Inflammatory macrophage (primary cell): ENCODE results near the gene TACR1.

Experiments used
- DNase-seq, 2 donors: peaks; one replicate each; pipeline ENCODE4 v3.0.0-alpha.2; 2020 to 2022

TACR1 gene

GRCh38 chr2:75142081-75142480 is 57.2 kb downstream of the TACR1 start:
- DNase-seq: no peak

DNA sequence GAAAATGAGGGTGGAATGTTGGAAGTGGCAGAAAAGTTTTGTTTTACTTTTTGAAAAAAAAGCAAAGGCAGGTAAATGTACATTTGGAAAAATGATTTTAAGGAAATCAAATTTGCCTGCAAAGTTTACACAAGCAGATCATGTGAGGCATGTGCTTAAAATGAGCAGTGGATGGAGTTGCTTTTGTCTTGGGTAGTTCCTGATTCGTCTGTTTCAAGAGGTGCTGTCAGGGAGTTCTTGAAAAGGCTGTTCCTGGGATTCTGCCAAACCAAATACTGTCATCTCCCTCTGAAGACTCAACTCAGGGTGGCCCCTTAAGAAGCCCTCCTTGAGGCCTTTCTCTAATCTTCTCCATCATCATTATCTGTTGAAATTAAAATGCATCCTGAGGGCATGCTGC is 59.0 kb downstream of the TACR1 start:
- no peak for DNase-seq

GRCh38 chr2:75139171-75139570 is 60.1 kb downstream of the TACR1 start:
- DNase-seq: no peak

- no peak for DNase-seq
Observed at GRCh38 chr2:75138528-75138927, 60.8 kb downstream of the TACR1 start.

DNA sequence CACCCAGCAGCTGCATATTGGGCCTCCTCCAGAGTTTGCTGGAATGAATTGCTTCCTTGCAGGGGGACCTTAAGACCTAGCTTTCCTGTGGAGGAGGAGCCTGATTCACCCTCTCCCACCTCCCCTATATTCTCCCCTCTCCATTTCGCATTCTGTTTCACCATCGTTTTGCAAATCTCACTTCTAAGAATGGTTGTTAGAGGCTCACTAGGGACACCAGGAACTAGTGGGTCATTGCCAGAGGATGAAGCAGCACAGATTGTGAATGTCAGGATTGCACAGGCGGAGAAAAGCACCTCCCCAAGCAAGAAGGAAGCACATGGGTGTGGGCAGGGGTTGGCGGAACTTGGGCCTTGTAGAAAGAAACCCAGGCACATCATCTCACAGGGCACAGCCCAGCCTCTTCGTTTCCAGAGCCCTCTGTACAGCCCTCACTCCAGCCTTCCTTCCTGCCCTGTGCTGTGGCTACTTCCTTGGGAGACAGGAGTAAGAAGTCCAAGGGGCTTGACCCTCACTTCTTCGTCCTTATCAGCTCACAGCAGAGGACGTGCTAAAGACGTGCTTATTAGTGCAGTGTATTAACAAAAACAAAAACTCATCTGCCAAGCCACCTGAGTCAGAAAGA is 63.4 kb downstream of the TACR1 start:
- DNase-seq: no peak

DNA sequence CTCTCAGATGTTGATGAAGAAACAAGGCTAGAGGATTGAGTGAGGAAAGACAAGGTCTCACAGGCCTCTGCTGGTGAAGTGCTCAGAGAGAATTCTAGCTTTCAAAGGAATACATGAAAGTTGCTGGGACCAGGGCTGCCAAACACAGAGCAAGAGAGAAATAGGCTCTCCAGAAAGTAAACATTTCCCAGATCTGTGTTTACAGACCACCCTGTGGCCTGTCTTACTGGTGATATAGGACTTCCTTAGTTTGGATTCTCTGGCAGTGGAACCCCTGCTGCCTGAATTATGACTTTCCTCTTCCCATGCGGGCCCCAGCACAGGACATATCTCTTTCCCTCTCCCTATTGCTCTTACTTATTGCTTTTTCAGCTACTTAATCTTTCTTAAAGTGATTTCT is 64.5 kb downstream of the TACR1 start:
- no peak for DNase-seq

DNA sequence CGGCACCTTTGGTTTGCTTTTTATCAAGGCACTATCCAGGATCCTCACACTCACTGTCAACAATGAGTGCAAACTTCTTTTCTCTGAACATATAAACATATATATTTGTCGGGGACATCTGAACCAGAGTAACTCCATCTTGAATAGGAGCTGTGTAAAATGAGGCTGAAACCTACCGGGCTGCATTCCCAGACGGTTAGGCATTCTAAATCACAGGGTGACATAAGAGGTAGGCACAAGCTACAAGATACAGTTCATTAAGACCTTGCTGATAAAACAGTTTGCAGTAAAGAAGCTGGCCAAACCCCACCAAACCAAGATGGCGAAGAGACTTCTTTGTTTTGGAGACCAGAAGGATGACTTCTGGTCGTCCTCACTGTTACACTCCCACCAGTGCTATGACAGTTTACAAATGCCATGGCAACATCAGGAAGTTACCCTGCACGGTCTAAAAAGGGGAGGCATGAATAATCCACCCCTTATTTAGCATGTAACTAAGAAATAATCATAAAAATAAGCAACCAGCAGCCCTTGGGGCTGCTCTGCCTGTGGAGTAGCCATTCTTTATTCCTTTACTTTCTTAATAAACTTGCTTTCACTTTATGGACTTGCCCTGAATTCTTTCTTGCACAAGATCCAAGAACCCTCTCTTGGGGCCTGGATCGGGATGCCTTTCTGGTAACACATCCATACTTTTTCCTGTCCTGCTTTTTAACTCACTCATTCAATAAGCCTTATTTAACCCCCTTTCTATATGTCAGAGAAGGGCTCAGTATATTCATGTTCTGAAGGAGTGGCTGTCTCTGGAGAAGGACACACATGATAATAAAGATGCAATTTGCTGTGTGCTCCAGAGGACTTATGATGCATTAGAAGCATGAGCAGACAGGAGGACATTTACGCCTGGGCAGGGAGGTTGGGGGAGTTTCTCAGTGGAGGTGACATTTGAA is 65.4 kb downstream of the TACR1 start:
- DNase-seq: no peak

DNA sequence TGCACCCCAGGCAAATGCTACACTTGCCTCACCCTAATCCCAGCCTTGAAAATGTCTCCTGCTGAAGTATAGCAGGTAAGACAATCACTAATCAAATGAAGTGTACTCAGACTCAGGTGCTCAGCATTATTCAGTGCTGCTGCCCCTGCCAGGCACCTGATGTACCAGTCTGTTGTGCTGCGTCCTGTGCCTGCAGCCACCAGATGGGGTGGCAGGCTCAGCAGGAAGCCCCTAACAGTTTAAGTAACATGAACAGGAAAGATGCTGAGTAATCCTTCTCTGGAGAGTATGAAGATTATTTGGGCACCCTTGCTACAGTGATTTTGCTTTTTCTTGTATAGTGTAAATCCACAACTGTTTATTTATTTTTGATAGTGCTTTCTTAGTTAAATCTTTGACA is 69.1 kb downstream of the TACR1 start:
- no peak for DNase-seq

DNA sequence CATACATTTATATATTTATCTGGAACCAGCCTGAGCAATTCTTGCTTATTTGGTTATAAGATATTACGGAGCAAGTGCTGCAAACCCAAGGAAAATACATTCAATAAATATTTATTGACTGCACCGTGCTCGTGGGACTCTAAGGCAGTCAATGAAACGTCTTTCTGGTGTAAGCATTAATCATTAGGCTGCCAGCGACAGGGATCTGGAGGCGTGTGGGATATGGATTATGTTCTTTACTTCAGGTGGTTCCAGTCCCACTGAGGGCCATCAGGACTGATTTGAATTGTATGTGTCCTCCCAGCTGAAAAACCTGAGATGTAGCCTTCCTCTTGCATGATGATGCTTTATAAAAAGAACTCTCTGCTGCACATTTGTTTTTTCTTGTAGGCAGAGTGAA is 75.4 kb downstream of the TACR1 start:
- DNase-seq: no peak

DNA sequence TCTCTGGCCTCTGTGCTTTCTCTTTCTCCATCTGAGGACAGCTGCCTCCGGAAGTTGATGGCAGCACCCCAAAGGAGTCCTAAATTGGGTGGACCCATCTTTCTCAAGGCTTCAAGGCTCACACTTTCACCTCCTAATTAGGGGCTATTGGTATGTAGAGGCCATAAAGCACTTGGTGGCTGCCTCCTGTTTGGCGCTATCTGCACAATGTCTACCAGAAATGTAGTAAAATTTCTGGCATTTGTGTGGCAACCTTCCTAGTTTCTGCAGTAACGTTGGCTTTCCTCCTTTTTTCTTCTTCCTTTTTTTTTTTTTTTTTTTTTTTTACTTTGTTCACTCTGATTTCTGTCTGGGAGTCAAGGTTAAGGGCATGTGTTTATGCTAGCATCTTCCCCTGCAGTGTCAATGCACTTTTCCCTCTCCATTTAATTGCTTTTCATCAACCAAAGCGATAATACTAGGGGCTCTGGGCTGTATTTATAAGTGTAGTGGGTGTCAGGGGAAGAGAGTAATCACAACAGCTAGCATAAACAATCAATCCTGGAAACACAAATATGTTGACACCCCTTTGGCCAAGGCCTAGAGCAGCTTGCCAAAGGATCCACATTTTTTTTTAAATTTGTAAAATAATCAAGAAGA is 86.0 kb downstream of the TACR1 start:
- no peak for DNase-seq

DNA sequence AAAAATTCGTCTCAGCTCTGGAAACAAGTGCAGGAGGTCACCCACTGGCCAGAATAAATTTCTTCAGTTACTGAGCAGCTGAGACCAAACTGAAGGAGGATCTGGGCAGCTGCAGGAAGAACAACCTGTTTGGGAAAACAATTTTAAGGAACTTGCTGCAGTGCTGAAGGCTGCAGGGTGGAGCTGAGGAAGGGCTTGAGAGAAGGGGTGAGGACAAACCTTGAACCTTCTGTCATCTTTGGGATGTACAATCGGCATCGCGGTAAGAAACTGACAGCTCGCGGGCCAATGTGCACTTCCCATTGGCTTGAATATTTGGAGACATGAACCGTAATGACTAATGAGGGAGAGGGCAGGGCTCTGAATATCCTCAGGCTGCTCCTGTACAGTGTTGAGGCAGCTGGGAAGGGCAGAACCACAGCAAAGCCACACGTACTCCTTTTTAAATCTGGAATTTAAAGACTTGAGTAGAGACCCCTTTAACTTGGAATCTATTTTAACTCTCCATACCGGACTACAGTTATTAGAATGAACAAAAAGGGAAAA is 90.3 kb downstream of the TACR1 start:
- no peak for DNase-seq

- DNase-seq: no peak
Observed at GRCh38 chr2:75102011-75102410, 97.3 kb downstream of the TACR1 start.

DNA sequence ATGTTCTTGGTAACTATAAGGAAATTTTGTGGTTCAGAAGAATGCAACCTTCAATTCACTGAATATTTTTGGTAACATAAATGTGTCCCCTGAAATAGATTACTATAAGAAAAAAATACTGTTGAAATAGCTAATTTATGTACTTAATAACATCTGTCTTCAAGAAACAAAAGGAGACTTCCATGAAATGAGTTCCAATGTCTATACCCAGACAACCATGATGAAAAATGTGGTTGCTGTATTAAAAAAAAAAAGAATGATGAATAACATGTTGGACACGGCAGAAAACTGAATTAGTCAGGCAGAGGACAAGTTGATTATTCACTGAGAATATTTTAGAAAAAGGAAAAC is 98.5 kb downstream of the TACR1 start:
- DNase-seq: no peak

GRCh38 chr2:75100011-75100800 is 99.1 kb downstream of the TACR1 start:
- DNase-seq: no peak

- no peak for DNase-seq
Observed at GRCh38 chr2:75099521-75099922, 99.8 kb downstream of the TACR1 start.

- peak; percentile 23 to 31 for DNase-seq
Observed at GRCh38 chr2:75098856-75099255, 100.5 kb downstream of the TACR1 start.

DNA sequence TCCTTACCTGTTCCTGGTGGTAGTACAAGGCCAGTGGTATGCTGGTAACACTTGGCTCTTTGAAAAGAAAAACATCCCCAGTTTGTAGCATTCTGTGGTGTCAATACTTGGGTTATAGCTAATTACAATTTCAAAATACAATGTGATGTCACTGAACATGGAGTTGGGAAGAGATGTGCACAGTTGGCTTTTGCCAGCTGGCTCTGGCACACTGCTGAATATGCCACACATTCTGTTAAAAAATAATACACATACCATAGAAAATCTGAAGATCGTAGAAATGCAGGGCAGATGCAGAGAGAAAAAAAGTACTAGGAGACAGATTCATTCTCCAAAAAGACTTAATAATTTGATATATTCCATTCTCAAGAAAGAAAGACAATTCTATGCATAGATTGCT is 101.5 kb downstream of the TACR1 start:
- DNase-seq: no peak

GRCh38 chr2:75094405-75094804 is 104.9 kb downstream of the TACR1 start:
- DNase-seq: no peak

- DNase-seq: no peak
Observed at GRCh38 chr2:75090770-75091515, 108.4 kb downstream of the TACR1 start.

GRCh38 chr2:75089471-75089870 is 109.8 kb downstream of the TACR1 start:
- no peak for DNase-seq

DNA sequence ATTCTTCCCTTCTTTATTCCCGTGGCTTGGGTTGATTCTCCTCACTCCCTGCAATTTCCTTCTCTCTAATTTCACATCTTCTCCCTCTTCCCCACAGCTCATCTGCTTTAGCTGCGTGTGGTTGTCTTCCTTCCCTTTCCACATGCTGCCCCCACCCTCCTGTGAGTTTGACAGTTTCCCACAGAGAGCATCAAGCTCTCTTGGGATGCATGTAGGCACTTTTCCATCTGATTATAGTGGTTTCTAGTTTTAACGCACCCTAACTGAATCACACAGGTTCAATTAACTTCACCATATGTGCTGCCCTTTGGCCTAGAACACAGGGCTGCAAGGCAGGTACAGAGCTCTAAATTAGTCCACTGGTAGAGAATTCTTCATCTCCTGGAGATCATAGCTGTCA is 110.5 kb downstream of the TACR1 start:
- no peak for DNase-seq

DNA sequence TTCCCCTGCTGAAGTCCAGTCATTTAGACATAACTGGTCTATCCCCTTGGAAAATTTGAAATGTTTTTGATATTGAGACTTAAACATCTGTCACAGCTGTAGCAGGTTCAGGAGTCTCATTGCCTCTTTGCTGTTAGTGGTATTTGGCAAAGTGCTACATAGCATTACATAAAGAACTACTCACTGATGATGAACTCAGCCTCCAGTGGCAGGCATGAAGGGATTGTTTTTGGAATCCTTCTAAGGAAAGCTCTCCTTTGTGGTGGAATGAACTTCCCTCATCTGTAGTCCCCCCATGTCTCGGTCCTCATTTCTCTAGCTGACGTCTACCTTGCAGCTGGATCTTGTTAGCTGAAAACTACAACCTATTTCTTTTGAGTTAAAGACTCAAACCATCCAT is 111.6 kb downstream of the TACR1 start:
- DNase-seq: no peak
